ENCODE measurements around the gene TCF7L2.

TCF7L2 gene

GRCh38 chr10:113207924-113208323 lies 257.9 kb downstream of the TCF7L2 start:
- DNase-seq = no peak

- DNase-seq = no peak
Observed at GRCh38 chr10:113213035-113213434, 263.0 kb downstream of the TCF7L2 start.

- no peak for DNase-seq
Observed at GRCh38 chr10:113214331-113214730, 264.3 kb downstream of the TCF7L2 start.

GRCh38 chr10:113216102-113216501 lies 266.1 kb downstream of the TCF7L2 start:
- DNase-seq = no peak
